T-helper 1 cell treated with Interleukin-12 subunit alpha and Interleukin-12 subunit beta and Interleukin-4 antibody, amounts not matched to agents 30 ng/mL and 1 ng/mL, for 36 hours (primary cell): ENCODE measurements around the gene BBOF1. TPM values are rescaled to one million over a fixed set of nuclear protein-coding genes. Genes with fewer than 3 reads are reported as not detected.
"Not testable (repeated sequence)": the region's sequence is repeated elsewhere in the genome, so short reads cannot be mapped to it uniquely, and the experiment has no call there.

Experiments used
- intact Hi-C: fragments of 100-400 bp; cut with micrococcal nuclease; formaldehyde crosslinking; loops from one replicate; pipeline ENCODE4 v1.15.1; 2024
- total RNA-seq: library from RNA; stranded (reverse); gene quantifications from 2 replicates; pipeline ENCODE4 v1.2.3, GENCODE V29; 2022

The BBOF1 gene
- total RNA-seq, result 1.0 and 1.1 TPM in 2 replicates

DNA sequence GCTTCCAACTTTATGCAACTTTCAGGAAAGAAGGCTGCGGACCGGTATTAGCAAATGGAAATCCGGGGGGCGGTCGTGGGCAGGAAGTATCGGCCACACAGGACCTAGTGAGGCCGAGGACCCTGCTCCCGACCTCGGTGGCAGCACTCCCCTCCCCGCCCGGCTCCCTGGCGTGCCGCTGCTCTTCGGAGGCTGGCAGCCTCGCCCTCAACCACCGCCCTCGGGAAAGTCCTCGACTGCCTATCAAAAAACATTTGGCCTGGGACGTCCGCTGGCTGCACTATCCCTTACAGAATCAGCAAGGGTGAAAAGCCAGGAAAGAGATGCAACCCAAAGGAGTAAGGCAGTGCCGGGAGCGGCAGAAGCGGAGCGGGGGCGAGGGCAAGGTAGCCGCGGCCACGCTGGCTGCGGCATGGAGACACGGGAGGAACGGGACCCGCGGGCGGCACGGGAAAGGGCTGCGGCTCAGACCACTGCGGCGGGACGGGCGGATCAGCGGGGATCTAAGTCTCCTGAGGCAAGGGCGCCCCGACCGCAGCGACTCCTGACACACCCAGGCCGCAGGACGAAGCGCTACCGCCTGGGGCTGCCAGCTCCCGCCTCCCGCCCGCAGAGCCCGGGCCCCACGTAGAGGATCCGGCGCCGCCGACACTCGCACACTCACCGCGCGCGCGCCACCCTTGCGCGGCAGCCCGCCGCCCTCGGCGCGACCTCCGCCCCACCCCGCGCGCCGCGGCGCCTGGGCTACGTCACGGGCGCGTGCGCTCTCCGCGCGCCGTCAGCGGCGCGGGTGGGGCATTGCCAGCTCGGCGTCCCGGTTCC is at the start of gene BBOF1, which contains the start of gene ENTPD5:
TSS of gene BBOF1 (plus strand) at position 764 of the 822 bp plus-strand sequence. CDS start 130 bp downstream, outside the sequence.
TSS of gene ENTPD5 (minus strand) at position 703 of the 822 bp plus-strand sequence. CDS start 31,186 bp downstream, outside the sequence.
- intact Hi-C loops, result loop anchor here (1.0 to 5.0 kb wide), 10 partner anchors 20 to 864 kb away; partner anchors contain the start of genes ALDH6A1, AREL1, COQ6 and DLST

GRCh38 chr14:73973497-73973896 is 45.7 kb upstream of the BBOF1 start:
- intact Hi-C loops, result no loop called here

GRCh38 chr14:73976125-73976524 is 43.0 kb upstream of the BBOF1 start:
- intact Hi-C loops, result no loop called here

- intact Hi-C loops, result no loop called here
Measured at GRCh38 chr14:73977896-73978295, 41.3 kb upstream of the BBOF1 start.

DNA sequence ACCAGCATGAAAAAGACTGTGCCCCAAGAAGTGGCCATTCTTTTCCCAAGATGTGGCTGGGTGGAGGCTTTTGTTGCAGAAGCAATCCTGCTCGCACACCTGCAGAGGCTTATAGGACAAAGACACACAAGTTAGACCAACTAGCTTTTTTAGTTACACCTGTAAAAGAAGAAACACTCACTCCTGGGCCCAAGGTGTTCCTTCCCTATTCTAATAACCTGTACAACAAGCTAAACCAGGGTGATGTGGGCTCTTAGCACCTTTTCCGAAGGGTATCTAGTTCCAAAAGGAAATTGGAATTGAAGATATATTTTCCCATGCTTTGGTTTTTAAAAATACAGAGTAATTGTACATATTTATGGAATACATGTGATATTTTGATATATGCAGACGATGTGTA is 31.1 kb upstream of the BBOF1 start:
- intact Hi-C loops, result no loop called here

- intact Hi-C loops, result not testable (repeated sequence)
Measured at GRCh38 chr14:73988656-73989055, 30.5 kb upstream of the BBOF1 start.

- intact Hi-C loops, result no loop called here
Measured at GRCh38 chr14:73991092-73991491, 28.1 kb upstream of the BBOF1 start.

DNA sequence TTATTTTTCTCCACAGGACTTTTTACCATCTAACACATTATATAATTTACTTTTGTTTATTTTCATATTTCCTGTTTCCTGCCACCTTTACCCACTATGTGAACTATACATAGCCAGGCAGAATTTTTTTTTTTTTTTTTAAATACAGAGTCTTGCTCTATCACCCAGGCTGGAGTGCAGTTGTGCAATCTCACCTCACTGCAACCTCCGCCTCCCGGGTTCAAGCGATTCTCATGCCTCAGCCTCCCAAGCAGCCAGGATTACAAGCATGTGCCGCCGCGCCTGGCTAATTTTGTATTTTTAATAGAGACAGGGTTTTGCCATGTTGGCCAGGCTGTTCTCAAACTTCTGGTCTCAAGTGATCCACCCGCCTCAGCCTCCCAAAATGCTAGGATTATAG is 24.2 kb upstream of the BBOF1 start:
- intact Hi-C loops, result not testable (repeated sequence)

DNA sequence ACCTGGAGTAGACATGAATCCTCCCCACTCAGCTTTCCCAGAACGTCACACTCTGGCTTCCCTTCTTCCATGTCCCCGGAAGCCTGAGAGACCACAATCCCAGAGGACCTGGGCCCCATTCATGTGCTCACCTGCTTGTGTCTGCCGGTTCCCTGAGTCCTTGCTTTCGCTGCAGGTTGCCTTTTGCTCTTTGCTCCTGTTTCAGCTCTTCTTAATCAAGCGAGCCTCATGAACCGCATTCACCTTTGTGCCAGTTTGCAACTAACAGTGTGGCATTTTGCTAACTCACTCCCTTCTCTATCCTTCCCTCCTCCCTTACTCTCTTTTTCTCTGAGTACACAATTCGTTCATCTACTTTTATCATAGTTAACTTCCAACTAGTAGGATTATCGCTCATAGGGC is 23.2 kb upstream of the BBOF1 start:
- intact Hi-C loops, result no loop called here

DNA sequence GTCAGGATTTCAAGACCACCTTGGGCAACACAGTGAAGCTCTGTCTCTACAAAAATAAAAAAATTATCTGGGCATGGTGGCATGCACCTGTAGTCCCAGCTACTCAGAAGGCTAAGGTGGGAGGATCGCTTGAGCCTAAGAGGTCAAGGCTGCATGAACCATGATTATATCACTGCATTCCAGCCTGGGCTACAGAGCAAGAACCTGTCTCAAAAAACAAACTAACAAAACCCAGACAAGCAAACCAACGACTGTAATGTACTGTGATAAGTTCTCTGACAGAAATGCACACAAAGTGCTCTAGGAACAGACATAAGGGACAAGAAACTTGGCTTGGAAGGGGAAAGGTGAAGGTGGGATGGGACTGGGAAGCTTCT is 22.4 kb upstream of the BBOF1 start:
- intact Hi-C loops, result no loop called here

GRCh38 chr14:73997108-73997943 is 21.8 kb upstream of the BBOF1 start:
- intact Hi-C loops, result no loop called here

DNA sequence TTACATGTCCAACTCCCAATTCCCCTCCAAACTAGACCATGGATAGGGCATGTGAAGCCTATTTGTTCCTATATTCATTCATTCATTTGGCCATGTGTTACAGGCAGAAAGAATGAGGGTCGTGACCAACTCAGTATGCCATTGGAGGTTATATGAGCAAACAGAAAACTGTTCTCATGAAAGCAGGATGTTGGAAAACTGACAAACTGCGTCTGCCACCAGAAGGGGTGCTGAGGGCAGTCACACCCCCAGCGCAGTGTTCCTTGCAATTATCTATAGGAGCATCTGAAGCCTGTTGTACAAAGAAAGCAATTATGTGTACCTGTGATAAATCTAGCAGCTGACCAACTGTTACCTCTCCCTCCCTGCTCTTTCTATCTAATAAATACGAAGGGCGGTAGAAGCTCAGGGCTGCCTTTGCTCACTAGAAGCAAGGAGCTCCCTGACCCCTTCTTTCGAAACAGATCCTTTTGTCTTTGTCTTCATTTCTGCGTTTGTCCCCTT is 21.2 kb upstream of the BBOF1 start:
- intact Hi-C loops, result no loop called here

- intact Hi-C loops, result no loop called here
Measured at GRCh38 chr14:73998726-73999125, 20.4 kb upstream of the BBOF1 start.

DNA sequence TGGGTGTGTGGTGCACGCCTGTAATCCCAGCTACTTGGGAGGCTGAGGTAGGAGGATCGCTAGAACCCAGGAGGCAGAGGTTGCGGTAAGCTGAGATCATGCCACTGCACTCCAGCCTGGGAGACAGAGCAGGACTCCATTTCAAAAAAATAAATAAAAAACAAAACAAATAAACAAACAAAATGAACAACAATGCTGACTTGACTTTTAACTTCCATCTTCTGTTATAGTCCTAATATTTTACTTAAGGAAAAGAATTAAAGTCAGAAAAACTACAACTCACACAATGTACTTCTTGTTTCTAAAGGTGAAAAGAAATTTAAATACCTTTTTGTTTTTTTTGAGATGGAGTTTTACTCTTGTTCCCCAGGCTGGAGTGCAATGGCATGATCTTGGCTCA is 13.5 kb upstream of the BBOF1 start:
- intact Hi-C loops, result not testable (repeated sequence)

DNA sequence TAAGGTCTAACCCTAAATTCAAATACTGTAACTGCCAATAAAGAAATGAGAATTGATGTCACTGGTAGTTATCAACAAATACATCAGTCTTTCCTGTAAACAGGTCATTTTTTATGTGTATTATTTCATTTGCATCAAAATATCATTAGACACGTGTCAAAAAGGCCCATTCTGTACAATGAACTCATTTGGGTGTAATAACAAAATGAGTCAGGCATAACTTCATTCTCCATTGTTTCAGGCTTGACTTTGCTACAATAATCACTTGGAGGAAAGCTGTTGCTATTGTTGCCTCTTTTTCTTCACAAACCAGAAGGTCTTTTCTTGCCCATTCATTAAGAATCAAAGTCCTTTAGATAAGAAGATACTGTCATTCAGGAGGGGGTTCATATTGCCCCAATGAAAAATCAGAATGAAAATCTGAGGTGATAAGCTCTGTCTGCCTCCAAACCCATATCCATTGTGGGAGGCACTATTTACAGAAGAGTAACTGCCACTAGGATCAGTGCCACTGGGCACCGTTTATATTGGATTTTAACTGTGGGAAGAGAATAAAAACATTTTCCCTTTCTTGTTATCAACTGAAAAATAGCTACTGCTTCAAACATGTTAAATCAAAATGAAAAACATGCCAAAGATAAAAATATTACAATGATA is 10.2 kb upstream of the BBOF1 start:
- intact Hi-C loops, result no loop called here

DNA sequence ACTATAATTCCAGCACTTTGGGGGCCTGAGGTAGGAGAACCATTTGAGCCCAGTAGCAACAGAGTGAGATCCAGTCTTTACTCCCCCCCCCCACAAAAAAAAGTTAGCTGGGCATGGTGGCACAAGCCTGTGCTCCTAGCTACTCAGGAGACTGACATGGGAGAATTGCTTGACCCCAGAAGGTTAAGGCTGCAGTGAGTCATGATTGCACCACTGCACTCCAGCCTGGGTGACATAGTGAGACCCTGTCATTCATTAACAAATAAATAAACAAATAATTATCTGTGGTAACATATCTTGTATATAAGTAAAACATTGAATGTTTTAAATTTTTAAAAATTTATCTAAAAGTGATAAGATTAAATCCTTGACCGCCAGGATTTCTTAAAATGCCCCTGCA is 4.8 kb upstream of the BBOF1 start:
- intact Hi-C loops, result no loop called here

DNA sequence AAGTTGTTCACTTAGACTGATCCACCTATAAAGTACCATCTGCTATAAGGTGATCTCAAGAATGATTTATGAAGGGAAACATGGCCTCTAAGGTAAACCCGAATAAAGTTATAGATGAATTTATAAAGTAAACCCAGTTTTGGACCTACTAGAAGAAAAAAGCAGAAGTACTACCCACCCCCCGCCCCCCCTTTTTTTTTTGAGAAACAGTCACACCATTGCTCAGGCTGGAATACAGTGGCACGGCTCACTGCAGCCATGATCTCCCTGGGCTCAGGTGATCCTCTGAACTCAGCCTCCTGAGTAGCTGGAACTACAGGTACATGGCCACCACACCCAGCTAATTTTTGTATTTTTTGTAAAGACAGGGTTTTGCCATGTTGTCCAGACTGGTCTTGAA is 4.0 kb upstream of the BBOF1 start:
- intact Hi-C loops, result loop anchor here (5.0 kb wide), 1 partner anchor 867 kb away; the partner anchor contains the start of gene DLST

DNA sequence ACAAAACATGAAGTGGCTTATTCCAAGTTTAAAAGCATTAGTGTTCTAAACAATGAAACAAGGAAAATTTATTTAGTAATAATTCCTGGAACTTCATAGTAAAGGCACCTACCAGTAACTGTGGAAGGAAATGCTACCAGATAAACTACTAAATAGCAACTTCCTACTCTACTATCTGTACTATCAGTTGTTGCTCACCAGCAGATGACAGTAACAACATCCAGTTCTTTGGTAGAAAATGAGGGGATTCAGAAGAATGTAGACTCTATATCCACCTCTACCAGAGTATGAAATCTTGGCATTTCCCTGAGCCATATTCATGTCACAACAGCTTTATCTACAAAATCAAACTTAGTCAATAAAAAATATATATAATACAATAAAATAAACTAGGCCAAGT is 3.2 kb upstream of the BBOF1 start:
- intact Hi-C loops, result loop anchor here (5.0 kb wide), 1 partner anchor 866 kb away; the partner anchor contains the start of gene DLST

GRCh38 chr14:74018174-74018585 is 969 bp upstream of the BBOF1 start:
- intact Hi-C loops, result loop anchor here (1.0 to 5.0 kb wide), 5 partner anchors 231 to 864 kb away; partner anchors contain the start of genes AREL1, DLST and FCF1

DNA sequence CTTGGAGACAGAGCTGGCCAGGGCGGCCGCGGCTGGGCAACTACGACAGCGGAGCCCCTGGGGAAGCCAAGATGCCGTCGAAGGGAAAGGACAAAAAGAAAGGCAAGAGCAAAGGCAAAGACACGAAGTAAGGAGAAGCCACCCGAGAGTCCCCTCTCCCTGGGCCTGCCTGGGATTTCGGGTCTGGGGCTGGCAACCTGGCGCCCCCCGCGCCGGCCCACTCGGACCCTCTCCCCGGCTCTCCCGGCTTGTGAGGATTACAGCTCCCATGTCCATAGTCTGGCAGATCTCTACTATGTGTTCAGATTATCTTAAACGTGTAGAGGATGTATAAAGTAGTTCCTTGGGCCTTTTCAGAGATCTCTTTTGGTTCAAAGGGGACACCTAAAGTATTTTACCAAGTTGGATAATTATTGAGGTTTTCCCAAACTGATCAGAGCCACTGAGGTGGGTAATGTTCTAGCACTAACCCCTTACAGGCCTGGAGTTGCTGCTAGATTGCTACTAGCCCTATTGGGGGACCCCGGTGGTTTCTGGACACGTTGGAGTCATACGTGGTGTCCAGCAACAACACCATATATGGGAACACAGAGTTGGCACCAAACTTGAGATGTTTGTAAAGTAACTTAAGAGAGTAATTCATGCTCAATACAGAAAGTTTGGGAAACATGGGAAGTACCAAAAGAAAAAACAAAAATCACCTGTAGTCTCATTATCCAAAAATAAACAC is 424 bp downstream of the BBOF1 start:
- intact Hi-C loops, result loop anchor here (1.0 to 5.0 kb wide), 9 partner anchors 19 to 863 kb away; partner anchors contain the start of genes ALDH6A1, AREL1, COQ6 and DLST
